ENCODE measurements around the gene ANO2. TPM values are rescaled to one million over a fixed set of nuclear protein-coding genes. Genes with fewer than 3 reads are reported as not detected.
A peak's percentile ranks its signal among the peaks of the same experiment; 100 is the strongest.

Gene ANO2
- total and polyA plus RNA-seq, 5 donors from 2014 or later = 0.10 TPM; not detected in 4

DNA sequence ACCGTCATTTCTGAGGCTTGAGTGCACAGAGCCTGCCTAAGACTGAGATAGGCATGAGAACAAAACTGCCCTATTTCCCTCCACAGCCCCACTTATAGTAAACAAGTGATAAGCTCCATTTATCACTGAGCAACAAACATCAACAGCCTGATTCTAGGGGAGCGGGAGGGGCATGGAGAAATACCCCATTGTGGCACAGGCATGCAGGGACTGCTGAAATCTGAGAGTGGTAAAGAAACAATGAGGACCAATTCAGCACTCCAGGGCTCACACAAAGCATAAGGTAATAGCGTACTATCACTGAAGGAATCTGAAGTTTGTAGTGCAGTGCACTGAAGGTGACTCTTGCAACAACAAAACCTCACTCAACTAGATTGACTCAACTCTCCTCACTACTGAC lies 186.7 kb downstream of the ANO2 start:
- DNase-seq (no peak), ATAC-seq (ENCODE audit: low read depth in 2 of 2) (no peak)
- Mint-ChIP-seq H3K27ac (no peak overlapping the region), H3K9me3 (peaks cover 0 to 9% (median 2%) of the 10 kb centered on the region in 7 donors), H3K4me1 (no peaks in the 10 kb centered on the region), H3K4me3 (no peak overlapping the region), H3K27me3 (peaks cover 5% of the 10 kb centered on the region), H3K36me3 (no peaks in the 10 kb centered on the region)
- no peaks in the 10 kb centered on the region for H3K4me1 ChIP-seq (ENCODE audit: control insufficient read depth, insufficient read depth, low read length, poor library complexity, severe bottlenecking)
- H3K27me3 ChIP-seq (ENCODE audit: control insufficient read depth, insufficient read depth, low read length) = peaks cover 5% of the 10 kb centered on the region
- no peaks in the 10 kb centered on the region for H3K36me3 ChIP-seq (ENCODE audit: control insufficient read depth, insufficient read depth, low read length)
- H3K4me3 ChIP-seq (ENCODE audit: low read depth, low read length) = no peak overlapping the region
- H3K27ac ChIP-seq (ENCODE audit: insufficient read depth, low read length, poor library complexity, severe bottlenecking) = no peak overlapping the region
- H3K9me3 ChIP-seq (ENCODE audit: control insufficient read depth in 2 of 2, low read length in 2 of 2) = peaks cover 0 to 2% of the 10 kb centered on the region in 2 experiments

DNA sequence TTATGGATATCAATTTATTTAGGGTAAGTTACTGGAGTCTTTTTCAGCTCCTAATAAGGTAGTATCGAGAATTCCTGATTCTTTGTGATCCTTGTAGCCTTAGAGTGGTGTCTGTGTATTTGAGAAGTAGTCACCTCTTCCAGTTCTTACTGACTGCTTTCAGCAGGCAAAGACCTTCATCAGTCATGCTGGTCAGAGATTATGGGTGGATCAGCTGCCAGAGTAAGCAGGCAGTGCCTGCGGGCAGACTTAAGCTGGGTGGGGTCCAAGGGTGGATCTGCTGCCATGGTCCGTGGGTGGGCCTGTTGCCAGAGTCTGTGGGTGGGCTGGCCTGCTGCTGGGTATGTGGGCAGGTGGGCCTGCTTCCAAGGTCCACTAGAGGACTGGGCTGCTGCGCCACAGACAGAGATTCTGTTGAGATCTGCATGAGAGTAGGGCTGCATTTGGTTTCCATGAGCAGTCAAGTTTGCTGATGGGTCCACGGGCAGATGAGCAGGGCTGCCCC lies 188.7 kb downstream of the ANO2 start:
- H3K4me3 Mint-ChIP-seq = no peak overlapping the region
- H3K27me3 Mint-ChIP-seq = peaks cover 4% of the 10 kb centered on the region
- Histone ChIP-seq H3K27me3 (ENCODE audit: control insufficient read depth, insufficient read depth, low read length) (peaks cover 5% of the 10 kb centered on the region), H3K9me3 (ENCODE audit: control insufficient read depth in 2 of 2, low read length in 2 of 2) (peaks cover 0 to 2% of the 10 kb centered on the region in 2 experiments), H3K27ac (ENCODE audit: insufficient read depth, low read length, poor library complexity, severe bottlenecking) (no peak overlapping the region), H3K36me3 (ENCODE audit: control insufficient read depth, insufficient read depth, low read length) (no peaks in the 10 kb centered on the region), H3K4me3 (ENCODE audit: low read depth, low read length) (no peak overlapping the region), H3K4me1 (ENCODE audit: control insufficient read depth, insufficient read depth, low read length, poor library complexity, severe bottlenecking) (no peaks in the 10 kb centered on the region)
- H3K4me1 Mint-ChIP-seq = no peaks in the 10 kb centered on the region
- no peak for DNase-seq
- peaks cover 0 to 9% (median 2%) of the 10 kb centered on the region in 7 donors for H3K9me3 Mint-ChIP-seq
- H3K27ac Mint-ChIP-seq = no peak overlapping the region
- H3K36me3 Mint-ChIP-seq = no peaks in the 10 kb centered on the region
- ATAC-seq (ENCODE audit: low read depth in 2 of 2) = no peak

DNA sequence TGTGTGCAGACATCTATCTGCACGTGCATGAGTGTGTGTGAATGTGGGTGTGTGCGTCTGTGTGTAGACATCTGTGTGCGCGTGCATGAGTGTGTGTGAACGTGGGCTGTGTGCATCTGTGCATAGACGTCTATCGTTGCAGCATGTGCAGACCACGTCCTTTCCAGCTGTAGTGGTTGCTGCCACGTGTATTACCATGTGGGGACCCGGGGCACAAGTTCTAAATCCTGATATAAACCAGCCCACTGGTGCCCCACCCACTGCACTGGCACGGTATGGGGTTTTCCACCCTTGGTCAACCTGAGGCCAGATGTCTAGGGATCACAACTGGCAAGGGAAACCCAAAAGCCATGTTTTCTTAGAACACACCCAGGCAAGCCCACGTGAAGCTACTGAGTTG lies 197.0 kb downstream of the ANO2 start:
- Histone ChIP-seq H3K27me3 (ENCODE audit: control insufficient read depth, insufficient read depth, low read length) (no peaks in the 10 kb centered on the region), H3K9me3 (ENCODE audit: control insufficient read depth in 2 of 2, low read length in 2 of 2) (no peaks in the 10 kb centered on the region), H3K4me3 (ENCODE audit: low read depth, low read length) (no peak overlapping the region), H3K4me1 (ENCODE audit: control insufficient read depth, insufficient read depth, low read length, poor library complexity, severe bottlenecking) (no peaks in the 10 kb centered on the region), H3K27ac (ENCODE audit: insufficient read depth, low read length, poor library complexity, severe bottlenecking) (no peak overlapping the region), H3K36me3 (ENCODE audit: control insufficient read depth, insufficient read depth, low read length) (no peaks in the 10 kb centered on the region)
- H3K4me3 Mint-ChIP-seq = no peak overlapping the region
- no peaks in the 10 kb centered on the region for H3K9me3 Mint-ChIP-seq
- H3K27ac Mint-ChIP-seq = no peak overlapping the region
- ATAC-seq (ENCODE audit: low read depth in 2 of 2) (no peak), DNase-seq (no peak)
- H3K4me1 Mint-ChIP-seq = no peaks in the 10 kb centered on the region
- no peaks in the 10 kb centered on the region for H3K27me3 Mint-ChIP-seq
- no peaks in the 10 kb centered on the region for H3K36me3 Mint-ChIP-seq

DNA sequence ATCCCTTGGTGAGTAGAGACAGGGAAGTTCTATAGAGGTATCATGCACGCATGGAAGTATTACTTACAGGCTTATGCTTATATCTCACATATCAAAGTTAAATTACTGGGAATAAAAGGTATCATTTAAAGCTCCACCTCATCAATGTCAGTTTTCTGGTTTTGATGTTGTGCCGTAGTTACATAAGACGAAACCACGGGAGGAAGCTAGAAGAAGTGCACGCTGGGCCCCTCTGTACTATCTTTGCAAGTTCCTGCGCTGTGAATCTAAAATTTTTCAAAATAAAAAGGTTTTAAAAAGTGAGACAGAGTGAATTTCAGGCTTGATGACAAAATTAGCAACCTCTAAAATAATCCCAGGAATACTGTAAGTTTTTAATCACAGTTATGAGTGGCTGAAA lies 198.1 kb downstream of the ANO2 start:
- Histone ChIP-seq H3K9me3 (ENCODE audit: control insufficient read depth in 2 of 2, low read length in 2 of 2) (no peaks in the 10 kb centered on the region), H3K36me3 (ENCODE audit: control insufficient read depth, insufficient read depth, low read length) (no peaks in the 10 kb centered on the region), H3K4me1 (ENCODE audit: control insufficient read depth, insufficient read depth, low read length, poor library complexity, severe bottlenecking) (no peaks in the 10 kb centered on the region), H3K27ac (ENCODE audit: insufficient read depth, low read length, poor library complexity, severe bottlenecking) (no peak overlapping the region), H3K27me3 (ENCODE audit: control insufficient read depth, insufficient read depth, low read length) (peaks cover 2% of the 10 kb centered on the region), H3K4me3 (ENCODE audit: low read depth, low read length) (no peak overlapping the region)
- H3K27ac Mint-ChIP-seq = no peak overlapping the region
- no peak overlapping the region for H3K4me3 Mint-ChIP-seq
- no peaks in the 10 kb centered on the region for H3K27me3 Mint-ChIP-seq
- ATAC-seq (ENCODE audit: low read depth in 2 of 2) (no peak), DNase-seq (peak in 1 of 3 donors; percentile 18)
- H3K36me3 Mint-ChIP-seq = no peaks in the 10 kb centered on the region
- peaks cover 0 to 2% (median 0%) of the 10 kb centered on the region in 7 donors for H3K9me3 Mint-ChIP-seq
- no peaks in the 10 kb centered on the region for H3K4me1 Mint-ChIP-seq

DNA sequence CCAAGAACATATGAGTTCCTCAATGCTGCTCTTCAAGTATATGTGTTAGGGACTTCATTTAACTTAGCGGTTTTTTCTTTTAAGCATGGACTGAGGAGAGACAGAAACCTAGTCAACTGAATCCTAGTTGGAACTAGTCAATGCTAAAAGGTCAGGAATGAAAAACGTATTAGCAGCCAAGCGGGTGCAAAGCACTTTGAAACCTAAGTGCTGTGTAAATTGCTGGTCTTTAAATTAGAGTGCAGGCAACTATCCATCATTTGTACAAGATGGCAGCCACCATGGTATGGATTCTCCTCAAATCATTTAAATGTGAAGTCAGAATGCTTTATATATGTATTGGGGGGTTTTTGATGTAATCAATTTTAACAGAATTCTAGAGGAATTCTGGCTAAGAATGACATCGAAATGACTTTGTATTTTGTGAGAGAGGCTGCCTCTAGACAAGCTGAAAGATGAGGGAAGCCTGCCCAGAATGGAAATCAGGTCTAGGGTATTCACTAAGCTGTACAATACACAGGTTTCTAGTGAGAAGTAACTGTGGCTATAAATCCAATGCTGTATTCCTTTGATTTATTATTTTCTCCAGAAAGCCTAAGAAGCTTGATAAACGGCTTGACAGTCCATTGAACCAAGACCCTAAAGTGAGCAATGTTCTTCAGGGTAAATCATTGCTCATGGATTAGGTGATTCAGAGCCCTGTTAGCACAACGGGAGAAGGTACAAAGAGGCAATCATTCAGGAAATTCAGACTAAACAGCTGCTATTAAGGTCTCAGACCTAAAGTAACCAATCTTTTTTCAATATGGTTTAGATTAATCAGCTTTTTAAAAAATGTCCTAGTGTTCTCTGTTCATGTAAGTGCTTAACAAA lies 198.8 kb downstream of the ANO2 start:
- Mint-ChIP-seq H3K36me3 (no peaks in the 10 kb centered on the region), H3K4me1 (no peaks in the 10 kb centered on the region), H3K9me3 (peaks cover 0 to 2% (median 0%) of the 10 kb centered on the region in 7 donors), H3K27ac (no peak overlapping the region), H3K4me3 (no peak overlapping the region), H3K27me3 (no peaks in the 10 kb centered on the region)
- Histone ChIP-seq H3K27me3 (ENCODE audit: control insufficient read depth, insufficient read depth, low read length) (peaks cover 2% of the 10 kb centered on the region), H3K36me3 (ENCODE audit: control insufficient read depth, insufficient read depth, low read length) (no peaks in the 10 kb centered on the region), H3K4me3 (ENCODE audit: low read depth, low read length) (no peak overlapping the region), H3K9me3 (ENCODE audit: control insufficient read depth in 2 of 2, low read length in 2 of 2) (no peaks in the 10 kb centered on the region), H3K27ac (ENCODE audit: insufficient read depth, low read length, poor library complexity, severe bottlenecking) (no peak overlapping the region), H3K4me1 (ENCODE audit: control insufficient read depth, insufficient read depth, low read length, poor library complexity, severe bottlenecking) (no peaks in the 10 kb centered on the region)
- DNase-seq (no peak), ATAC-seq (ENCODE audit: low read depth in 2 of 2) (no peak)

DNA sequence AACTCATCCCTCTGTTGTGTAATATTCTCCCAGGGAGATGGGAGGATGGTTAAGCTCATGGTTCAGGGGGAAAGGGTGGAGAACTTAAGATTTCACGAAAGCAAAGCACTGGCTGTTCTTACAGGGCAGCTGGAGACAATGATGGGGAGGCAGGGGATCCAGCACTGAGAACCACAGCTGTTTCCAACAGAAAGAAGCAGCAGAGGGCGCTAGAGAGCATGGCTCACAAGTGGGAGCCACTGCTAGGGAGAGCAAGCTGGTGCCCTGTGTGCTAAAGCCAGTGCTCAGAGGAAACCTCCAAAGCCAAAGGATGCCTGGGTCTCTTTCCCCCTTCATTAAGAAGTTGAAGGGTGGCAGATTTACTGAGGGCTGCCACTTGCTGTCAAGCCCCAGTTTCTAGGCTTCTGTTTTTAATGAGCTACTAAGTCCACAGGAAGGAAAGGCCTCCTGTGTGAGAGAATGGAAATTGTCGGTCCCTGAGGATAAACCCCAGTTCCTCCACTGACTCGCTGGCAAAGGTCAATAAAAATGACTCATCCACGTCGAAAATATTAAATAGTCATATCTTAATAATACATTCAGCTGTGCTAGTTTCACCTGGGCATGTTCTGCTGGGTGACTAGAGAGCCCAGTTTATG lies 199.7 kb downstream of the ANO2 start:
- no peaks in the 10 kb centered on the region for H3K4me1 Mint-ChIP-seq
- H3K36me3 Mint-ChIP-seq = no peaks in the 10 kb centered on the region
- Histone ChIP-seq H3K36me3 (ENCODE audit: control insufficient read depth, insufficient read depth, low read length) (no peaks in the 10 kb centered on the region), H3K27ac (ENCODE audit: insufficient read depth, low read length, poor library complexity, severe bottlenecking) (no peak overlapping the region), H3K27me3 (ENCODE audit: control insufficient read depth, insufficient read depth, low read length) (peaks cover 2% of the 10 kb centered on the region), H3K9me3 (ENCODE audit: control insufficient read depth in 2 of 2, low read length in 2 of 2) (no peaks in the 10 kb centered on the region), H3K4me3 (ENCODE audit: low read depth, low read length) (no peak overlapping the region), H3K4me1 (ENCODE audit: control insufficient read depth, insufficient read depth, low read length, poor library complexity, severe bottlenecking) (no peaks in the 10 kb centered on the region)
- ATAC-seq (ENCODE audit: low read depth in 2 of 2) (no peak), DNase-seq (peak in 2 of 3 donors; percentile 10 to 61)
- no peaks in the 10 kb centered on the region for H3K27me3 Mint-ChIP-seq
- no peak overlapping the region for H3K4me3 Mint-ChIP-seq
- peaks cover 0 to 2% (median 0%) of the 10 kb centered on the region in 7 donors for H3K9me3 Mint-ChIP-seq
- H3K27ac Mint-ChIP-seq = no peak overlapping the region

DNA sequence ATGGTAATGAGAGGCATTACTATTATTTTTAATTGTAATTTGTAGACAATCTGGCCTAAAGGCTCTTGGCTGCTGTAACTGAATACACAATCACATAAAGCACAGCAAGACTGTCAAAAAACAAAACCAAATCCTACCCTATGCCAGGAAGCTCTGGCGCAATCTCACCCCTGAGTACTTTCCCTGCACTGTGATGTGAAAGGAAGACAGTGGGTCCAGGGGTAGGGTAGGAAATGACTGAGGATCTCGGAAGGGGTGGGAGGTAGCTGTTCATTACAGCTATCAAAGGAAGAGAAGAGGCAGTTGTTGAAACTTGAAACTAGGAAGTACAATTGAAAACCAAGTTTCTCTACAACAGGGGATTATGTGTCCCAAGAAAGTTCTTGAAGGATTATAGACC lies 202.8 kb downstream of the ANO2 start:
- no peaks in the 10 kb centered on the region for H3K36me3 ChIP-seq (ENCODE audit: control insufficient read depth, insufficient read depth, low read length)
- no peak for ATAC-seq (ENCODE audit: low read depth in 2 of 2)
- no peaks in the 10 kb centered on the region for H3K4me1 ChIP-seq (ENCODE audit: control insufficient read depth, insufficient read depth, low read length, poor library complexity, severe bottlenecking)
- no peak overlapping the region for H3K4me3 ChIP-seq (ENCODE audit: low read depth, low read length)
- H3K9me3 ChIP-seq (ENCODE audit: control insufficient read depth in 2 of 2, low read length in 2 of 2) = no peaks in the 10 kb centered on the region
- DNase-seq = no peak
- Mint-ChIP-seq H3K4me3 (no peak overlapping the region), H3K27me3 (no peaks in the 10 kb centered on the region), H3K27ac (no peak overlapping the region), H3K9me3 (peaks cover 0 to 2% (median 0%) of the 10 kb centered on the region in 7 donors), H3K4me1 (no peaks in the 10 kb centered on the region), H3K36me3 (no peaks in the 10 kb centered on the region)
- H3K27ac ChIP-seq (ENCODE audit: insufficient read depth, low read length, poor library complexity, severe bottlenecking) = no peak overlapping the region
- peaks cover 2% of the 10 kb centered on the region for H3K27me3 ChIP-seq (ENCODE audit: control insufficient read depth, insufficient read depth, low read length)

All from CD4-positive, CD25-positive, alpha-beta regulatory T cell (primary cell).